ENCODE results near the gene SOX21.
A peak's percentile ranks its signal among the peaks of the same experiment; 100 is the strongest.

Gene SOX21

GRCh38 chr13:94708031-94708859 is 4.1 kb downstream of the SOX21 start:
- DNase-seq: no peak

DNA sequence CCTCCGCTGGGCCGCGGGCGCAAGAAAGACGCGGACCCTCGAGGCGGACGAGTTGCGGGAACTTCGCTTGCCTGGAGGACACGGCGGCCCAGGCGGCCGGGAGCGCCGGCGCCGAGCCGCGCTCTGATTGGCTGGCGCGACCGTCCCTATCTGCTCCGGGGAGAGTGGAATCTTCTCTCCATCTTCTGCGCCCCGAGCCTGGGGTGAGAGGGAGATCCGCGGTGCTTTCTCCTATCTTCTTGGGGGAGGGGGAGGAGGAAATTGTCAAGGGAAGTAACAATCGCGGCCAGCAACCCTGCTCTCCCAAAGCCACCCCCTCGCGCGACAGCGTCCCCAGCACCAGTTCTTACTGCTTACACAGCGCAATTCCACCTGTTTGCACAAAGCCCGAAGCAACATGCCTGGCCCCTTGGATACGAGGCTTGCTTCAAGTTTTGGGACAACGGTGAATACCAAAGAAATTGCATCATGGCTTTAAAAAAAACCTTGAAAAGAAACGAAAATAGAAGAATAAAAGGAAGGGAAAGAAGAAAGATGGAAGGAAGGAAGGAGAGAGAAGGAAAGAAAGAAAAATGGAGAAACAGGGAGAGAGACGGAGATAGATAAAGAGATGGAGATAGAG is 4.8 kb downstream of the SOX21 start:
- no peak for DNase-seq

- DNase-seq: peak; percentile 82 to 87
Measured at GRCh38 chr13:94706843-94707399, 5.4 kb downstream of the SOX21 start.

DNA sequence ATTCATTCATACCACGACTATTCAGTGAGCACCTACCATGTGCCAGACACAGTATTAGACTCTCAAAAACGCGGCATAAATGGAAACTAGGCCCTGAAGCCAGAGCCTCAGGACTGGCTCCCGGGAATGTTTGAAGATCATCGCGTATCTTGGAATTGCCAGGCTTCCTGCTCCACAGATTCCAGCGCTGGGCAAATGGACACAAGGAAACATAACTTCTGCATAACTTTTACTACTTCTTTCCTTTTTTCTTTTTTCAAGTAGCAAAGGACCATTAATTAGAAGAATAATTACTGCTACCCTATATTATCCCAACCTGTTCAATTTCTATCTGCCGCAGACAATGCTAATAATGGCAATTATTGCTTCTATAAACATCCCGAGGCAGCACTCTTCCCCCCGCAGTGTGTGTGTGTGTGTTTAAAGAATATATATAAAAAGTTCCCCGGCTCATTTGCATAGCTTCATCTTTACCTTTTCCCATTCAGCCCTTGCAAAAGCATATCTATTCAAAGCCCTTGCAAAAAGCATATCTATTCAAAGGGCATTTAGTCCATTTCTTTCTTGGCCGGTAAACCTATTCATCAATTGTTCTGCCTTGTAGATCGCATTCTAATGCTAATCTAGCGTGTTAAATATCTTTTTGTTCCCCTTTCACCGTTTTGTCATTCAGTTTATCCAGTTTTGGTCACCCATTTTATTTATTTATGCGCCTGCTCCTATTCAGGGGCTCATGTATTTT is 6.1 kb downstream of the SOX21 start:
- peak in 1 of 2 experiments; percentile 51 for DNase-seq

GRCh38 chr13:94705081-94706030 is 7.0 kb downstream of the SOX21 start:
- no peak for DNase-seq

DNA sequence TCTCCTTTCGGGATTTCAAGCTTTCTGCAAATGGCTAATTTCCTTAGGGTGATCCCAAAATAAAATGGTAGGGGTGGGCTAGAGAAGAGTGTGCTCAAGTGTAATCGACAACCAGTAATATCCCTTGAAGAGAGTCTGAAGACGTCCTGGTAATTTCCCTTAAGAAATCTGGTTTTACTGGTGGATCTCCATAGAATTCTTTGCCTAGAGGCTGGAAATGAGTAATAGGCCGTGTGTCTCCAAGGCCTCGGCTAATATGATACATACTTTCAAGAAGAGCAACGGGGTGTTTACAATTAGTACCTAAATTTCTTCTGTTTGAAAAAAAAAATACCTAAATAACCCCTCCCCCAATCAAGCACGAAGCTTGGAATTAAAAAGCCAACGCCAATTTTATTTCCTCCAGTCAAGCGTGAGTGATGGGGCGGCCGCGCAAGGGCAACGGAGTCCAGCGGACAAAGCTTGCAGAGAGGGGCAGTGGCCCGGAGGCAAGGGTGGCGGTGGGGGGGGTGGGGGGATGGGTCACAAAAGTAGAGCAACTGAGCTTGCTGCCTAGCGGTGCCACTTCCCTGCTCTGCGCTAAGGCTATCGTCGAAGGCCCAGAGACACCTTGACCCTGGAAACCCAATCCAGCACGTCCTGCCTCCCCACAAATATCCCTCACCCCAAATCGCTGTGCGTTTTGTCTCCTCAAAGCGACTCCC is 7.8 kb downstream of the SOX21 start:
- no peak for DNase-seq

DNA sequence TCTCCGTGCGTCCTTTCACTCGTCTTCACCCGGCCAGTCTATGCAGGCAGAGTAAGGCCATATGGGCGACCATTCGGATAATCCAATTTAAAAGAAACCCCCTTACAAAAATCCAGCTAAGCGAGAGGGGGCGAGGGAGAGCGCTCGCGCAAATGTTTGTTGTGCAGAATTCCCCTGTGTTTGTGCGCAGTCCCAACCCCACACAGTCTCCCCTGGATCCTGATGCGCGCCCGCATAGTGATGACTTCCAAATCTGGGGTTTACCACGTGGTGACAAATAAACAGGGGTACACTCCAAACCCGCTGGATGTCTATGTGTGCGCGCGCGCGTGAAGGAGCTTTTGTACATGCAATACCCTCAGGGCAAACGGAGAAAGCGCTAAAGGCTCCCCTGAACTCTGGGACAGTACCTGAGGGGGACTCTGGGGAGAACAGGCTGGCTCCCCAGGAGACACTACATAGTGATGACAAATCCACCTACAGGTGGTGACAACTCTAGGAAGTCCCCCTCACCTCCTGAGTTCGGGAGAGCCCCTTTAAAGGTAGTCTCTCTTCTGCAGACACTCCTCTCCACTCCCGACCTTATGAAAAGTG is 8.5 kb downstream of the SOX21 start:
- DNase-seq: no peak

DNA sequence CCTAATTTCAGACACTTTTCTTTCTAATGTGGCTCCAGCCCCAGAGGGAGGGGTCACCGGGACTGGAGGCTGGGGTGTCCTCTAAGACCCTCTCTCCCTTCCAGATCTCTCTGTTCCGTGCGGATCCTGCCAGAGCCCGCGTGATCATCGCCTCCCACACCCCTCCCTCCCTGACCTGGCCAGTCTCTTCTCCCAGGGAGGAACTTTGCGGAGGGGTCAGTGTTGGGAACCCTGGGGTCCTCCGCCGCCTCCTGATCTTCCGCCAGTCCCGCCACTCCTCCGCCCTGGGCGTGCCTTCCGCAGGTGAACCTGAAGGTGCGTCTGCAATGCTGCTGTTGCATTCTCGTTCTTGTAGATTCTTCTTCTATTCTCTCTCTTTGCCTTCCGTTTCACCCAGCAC is 9.1 kb downstream of the SOX21 start:
- no peak for DNase-seq

DNA sequence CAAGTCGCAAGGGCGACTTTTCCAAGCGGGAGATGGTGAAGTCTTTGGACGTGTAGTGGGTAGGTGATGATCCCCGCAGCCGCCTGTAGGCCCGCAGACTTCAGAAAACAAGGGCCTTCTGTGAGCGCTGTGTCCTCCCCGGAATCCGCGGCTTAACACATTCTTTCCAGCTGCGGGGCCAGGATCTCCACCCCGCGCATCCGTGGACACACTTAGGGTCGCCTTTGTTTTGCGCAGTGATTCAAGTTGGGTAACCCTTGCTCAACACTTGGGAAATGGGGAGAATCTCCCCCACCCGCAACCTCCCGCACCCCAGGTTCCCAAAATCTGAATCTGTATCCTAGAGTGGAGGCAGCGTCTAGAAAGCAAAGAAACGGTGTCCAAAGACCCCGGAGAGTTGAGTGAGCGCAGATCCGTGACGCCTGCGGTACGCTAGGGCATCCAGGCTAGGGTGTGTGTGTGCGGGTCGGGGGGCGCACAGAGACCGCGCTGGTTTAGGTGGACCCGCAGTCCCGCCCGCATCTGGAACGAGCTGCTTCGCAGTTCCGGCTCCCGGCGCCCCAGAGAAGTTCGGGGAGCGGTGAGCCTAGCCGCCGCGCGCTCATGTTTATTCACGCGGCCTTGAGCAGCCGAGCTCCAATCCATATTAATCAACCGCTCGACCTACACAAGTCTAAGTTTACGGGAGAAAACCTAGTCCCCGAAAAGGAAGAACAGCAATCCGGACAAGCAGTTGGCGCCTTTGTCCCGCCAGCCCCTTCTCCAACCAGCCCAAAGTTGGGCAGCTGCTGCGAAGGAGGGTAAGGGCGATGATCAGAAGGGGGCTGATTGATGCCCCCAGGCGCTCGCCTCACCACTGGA is 9.9 kb downstream of the SOX21 start:
- no peak for DNase-seq

DNA sequence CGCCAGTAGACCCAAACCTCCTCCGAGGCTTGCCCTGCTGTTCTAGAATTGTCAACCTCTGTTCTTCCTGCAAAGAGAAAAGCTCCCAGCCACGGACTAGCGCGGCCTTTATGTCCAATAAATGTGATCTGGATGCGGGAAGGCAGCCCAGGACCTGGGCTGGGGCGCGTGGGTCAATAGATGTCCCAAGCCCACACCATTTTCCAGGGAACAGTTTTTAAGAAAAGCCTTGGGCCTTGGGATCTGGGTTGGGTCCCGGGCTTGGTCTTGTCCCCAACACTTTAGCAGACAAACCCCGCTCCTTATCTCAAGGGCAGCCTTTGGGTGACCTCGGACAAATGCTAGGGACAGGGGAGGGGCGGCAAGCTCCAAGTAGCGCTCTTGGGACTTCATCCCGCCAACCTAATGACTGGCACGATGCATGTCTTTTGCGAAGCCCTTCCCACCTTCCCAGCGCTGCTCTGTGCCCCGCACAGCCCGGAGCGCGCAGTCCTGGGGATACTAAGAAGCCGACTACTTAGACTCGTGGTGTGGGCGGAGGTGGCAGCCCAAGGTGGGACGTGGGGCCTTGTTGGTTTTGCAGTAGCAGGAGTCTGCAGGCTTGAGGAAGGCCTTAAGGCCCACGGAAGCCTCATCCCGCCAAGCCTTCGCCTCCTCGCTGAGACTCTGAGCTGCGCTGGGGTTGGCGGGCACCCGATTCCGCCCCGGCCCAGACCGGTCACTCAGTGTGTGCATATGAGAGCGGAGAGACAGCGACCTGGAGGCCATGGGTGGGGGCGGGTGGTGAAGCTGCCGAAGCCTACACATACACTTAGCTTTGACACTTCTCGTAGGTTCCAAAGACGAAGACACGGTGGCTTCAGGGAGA is 10.8 kb downstream of the SOX21 start:
- no peak for DNase-seq

DNA sequence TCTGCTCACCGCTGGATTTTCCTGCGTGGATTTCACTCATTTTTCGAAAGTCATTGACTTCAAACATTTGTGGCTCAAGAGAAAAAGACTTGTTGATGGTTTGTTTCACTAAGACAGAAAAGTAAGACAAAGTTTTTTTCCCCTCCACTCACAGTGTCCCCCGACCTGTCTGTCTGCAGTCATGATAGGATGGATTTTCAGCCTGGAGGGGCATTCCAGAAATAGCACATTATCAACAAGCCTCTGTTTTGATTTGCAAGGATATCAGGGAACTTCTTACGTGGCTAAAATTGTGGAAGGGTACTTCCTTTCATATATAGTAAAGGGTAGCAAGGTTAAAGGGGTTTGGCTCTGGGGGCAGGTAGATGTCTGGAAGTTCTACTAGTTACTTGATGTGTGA is 11.8 kb downstream of the SOX21 start:
- DNase-seq: no peak

DNA sequence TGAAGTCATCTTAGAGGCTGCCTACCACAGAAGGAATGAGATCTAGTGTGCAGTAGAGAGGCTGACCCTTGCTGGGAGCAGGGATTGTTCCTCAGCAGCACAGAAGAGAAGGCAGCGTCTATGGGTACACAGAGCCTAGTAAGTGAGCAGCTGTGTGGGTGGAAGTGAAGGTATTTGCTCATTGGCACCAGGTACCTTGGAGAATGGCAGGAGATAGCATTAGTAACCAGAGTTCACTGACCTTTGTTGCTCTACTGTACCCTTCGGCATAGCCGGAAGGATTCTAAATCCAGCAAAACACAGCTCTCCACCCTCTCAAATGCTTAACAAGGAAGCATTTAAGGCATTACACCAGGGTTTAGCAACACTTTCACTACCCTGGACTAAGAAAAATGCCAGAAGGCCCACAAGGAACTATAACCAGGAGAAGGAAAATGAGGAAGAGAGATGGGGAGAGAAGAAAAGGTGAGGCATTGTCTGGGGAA is 12.3 kb downstream of the SOX21 start:
- DNase-seq: no peak

GRCh38 chr13:94696171-94696570 is 16.2 kb downstream of the SOX21 start:
- no peak for DNase-seq

DNA sequence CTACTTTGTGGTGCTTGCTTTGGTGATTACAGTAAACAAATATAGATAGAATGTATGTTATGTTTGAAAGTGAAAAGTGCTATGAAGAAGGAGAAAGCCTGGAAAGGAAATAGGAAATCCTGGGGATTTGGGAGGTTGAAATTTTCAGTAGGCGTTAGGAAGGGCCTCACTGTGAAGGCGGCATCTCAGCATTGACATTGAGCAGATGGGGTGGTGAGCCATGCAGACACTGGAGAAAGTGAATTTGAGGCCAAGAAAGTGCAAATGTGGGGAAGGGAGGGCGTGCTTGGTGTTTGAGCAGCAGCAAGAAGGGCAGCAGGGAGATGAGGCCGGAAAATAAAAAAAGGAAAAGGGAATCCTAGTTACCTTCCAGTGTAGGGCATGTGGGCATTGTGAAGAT is 20.3 kb downstream of the SOX21 start:
- DNase-seq: no peak

GRCh38 chr13:94683409-94683808 is 28.9 kb downstream of the SOX21 start:
- no peak for DNase-seq

DNA sequence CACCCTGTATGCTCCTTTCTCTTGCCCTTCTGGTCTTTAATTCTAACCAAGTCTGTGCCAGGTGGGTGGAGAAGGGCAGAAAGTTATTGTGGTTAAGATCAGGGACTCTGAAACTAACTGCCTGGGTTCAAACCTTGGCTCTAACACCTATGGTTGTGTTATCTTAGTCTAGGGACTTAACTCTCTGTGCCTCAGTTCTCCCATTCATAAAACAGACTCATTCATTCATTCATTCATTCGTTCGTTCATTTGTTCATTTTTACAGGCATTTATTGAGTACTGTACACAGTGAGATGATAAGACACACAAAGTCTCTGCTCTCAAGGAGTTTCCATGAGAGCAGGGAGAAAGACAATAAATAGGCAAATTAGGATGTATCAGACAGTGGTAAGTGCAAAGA is 30.1 kb downstream of the SOX21 start:
- no peak for DNase-seq

- DNase-seq: no peak
Measured at GRCh38 chr13:94679614-94680013, 32.7 kb downstream of the SOX21 start.

DNA sequence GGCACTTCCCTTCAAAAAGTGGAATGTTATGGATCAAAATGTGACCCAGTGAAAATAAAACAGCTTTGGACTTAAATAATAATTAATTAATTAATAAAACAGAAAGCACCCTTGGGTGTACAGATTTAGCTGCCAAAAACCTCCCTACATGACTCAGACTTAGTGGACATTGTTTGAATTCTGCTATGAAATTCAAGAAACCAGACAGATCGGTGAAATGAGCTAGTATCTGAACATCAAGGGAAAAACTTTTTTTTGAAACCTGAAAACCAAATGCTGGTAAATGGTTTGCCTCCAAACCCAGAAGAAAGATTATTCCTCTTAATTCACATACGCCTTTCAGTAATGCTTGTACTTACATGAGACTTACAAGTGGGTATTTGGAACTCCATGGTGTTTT is 33.5 kb downstream of the SOX21 start:
- no peak for DNase-seq

- no peak for DNase-seq
Measured at GRCh38 chr13:94677799-94678198, 34.5 kb downstream of the SOX21 start.

All from SHP77 (cell line).